OCI-LY1 (cell line): Measurements from ENCODE around the gene MAFG.
"Not testable (repeated sequence)": the region's sequence is repeated elsewhere in the genome, so short reads cannot be mapped to it uniquely, and the experiment has no call there.

Experiments
- EZH2 ChIP-seq: fragments of 200-600 bp; sonication (generic), shearing (Covaris generic); IDR thresholded peaks from 2 replicates; pipeline ENCODE4 v1.8.0; 2017; ENCODE audit warnings: borderline replicate concordance, mixed run types, mild to moderate bottlenecking, antibody characterized with exemption, low read length, moderate library complexity, mixed read lengths
- TF ChIP-seq, protein P1 (sequence below): fragments of 200-600 bp; sonication (generic), shearing (Covaris generic); IDR thresholded peaks from 2 replicates; pipeline ENCODE4 v1.5.1; 2017; ENCODE audit warnings: mild to moderate bottlenecking, antibody characterized with exemption, low read length, moderate library complexity, mixed read lengths

GRCh38 chr17:81918333-81918669, 9.2 kb downstream of the MAFG start:
- TF ChIP-seq, protein P1, sequence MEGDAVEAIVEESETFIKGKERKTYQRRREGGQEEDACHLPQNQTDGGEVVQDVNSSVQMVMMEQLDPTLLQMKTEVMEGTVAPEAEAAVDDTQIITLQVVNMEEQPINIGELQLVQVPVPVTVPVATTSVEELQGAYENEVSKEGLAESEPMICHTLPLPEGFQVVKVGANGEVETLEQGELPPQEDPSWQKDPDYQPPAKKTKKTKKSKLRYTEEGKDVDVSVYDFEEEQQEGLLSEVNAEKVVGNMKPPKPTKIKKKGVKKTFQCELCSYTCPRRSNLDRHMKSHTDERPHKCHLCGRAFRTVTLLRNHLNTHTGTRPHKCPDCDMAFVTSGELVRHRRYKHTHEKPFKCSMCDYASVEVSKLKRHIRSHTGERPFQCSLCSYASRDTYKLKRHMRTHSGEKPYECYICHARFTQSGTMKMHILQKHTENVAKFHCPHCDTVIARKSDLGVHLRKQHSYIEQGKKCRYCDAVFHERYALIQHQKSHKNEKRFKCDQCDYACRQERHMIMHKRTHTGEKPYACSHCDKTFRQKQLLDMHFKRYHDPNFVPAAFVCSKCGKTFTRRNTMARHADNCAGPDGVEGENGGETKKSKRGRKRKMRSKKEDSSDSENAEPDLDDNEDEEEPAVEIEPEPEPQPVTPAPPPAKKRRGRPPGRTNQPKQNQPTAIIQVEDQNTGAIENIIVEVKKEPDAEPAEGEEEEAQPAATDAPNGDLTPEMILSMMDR, result not testable (repeated sequence)
- not testable (repeated sequence) for TF ChIP-seq EZH2
